IPS-20b (cell line): ENCODE data around the gene SLAMF9.

Experiments
- H3K27ac ChIP-seq: one replicate; pipeline ENCODE4 v1.5.1; 2013; ENCODE audit warnings: low read length
- H3K27me3 ChIP-seq: 2 replicates; pipeline ENCODE4 v1.6.1; 2013; ENCODE audit warnings: mild to moderate bottlenecking, low read length, inconsistent platforms; ENCODE audit not compliant: insufficient read depth
- H3K36me3 ChIP-seq: 2 replicates; pipeline ENCODE4 v1.6.1; 2013; ENCODE audit warnings: low read depth, mild to moderate bottlenecking, inconsistent platforms, low read length, moderate library complexity; ENCODE audit not compliant: insufficient read depth
- H3K4me1 ChIP-seq: 2 replicates; pipeline ENCODE4 v1.6.1; 2013; ENCODE audit warnings: mild to moderate bottlenecking, control low read depth, inconsistent platforms, low read length, moderate library complexity; ENCODE audit not compliant: insufficient read depth
- H3K4me3 ChIP-seq: 2 replicates; pipeline ENCODE4 v1.5.1; 2013; ENCODE audit warnings: mild to moderate bottlenecking, low read length, inconsistent platforms
- H3K9ac ChIP-seq: 2 replicates; pipeline ENCODE4 v1.6.1; 2013; ENCODE audit warnings: low read depth, mild to moderate bottlenecking, inconsistent platforms, low read length, moderate library complexity
- H3K9me3 ChIP-seq: 2 replicates; pipeline ENCODE4 v1.6.1; 2013; ENCODE audit warnings: mild to moderate bottlenecking, low read depth, low read length, inconsistent platforms; ENCODE audit not compliant: insufficient read depth

Gene SLAMF9

DNA sequence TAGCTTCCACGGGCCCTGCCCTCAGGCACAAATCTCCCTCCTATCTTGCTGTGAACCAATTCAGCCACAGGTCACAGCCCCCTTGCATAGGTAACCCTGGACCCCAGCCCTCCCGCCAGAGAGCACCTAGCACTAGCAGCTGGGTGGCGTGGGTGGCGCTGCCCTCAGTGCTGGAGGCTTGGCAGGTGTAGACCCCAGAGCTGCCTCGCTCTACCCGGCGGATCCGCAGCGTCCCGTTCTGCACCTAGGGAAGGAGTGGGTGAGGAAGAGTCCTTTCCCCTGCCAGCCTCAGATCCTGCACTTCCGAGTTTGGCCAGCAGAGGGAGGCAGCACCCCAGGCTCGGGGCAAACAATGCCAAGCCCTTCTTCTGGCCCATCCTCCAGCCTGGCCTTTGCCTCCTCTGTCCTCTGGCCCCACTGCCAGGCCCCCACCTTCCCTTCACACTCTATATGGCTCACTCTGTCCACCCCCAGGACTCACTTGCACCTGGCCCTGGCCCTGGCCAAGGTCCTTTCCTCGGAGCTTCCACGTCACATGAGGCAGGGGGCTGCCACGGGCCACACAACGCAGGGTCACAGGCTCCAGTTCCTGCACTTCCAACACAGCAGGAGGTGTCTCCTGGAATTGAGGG is 17.6 kb downstream of the SLAMF9 start:
- Histone ChIP-seq H3K27ac (peak overlapping the region; percentile 72), H3K36me3 (peaks cover 63% of the 10 kb centered on the region), H3K4me1 (peaks cover 13% of the 10 kb centered on the region; the same call in 1 of the 2 replicates), H3K9ac (peak overlapping the region; percentile 20; the same call in 1 of the 2 replicates), H3K4me3 (no peak overlapping the region), H3K9me3 (no peaks in the 10 kb centered on the region), H3K27me3 (no peaks in the 10 kb centered on the region)

DNA sequence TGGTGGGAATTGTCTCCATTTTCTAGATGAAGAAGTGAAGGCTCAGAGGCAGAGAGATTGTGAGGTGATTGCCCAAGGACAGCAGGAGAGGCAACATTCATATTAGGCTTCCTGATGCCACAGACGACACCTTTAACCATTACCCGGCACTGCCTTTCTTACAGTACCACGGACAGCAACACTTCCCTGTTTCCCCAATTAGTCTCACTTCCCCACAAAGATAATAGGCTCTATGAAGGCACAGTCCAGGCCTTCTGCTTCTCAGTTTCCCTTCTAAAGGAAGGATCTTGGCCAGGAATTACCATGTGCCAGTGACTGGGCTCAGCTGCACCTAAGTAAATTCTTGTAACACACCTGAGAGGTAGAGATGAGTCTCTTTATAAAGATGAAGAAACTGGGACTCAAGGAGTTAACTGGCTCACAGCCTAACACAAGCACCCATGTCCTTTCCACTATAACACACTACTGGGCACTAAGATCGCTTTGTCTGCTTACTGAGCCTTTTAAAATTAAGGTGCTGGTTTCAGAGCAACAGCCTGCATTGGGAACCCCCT is 18.2 kb downstream of the SLAMF9 start:
- no peak overlapping the region for H3K9ac ChIP-seq
- H3K9me3 ChIP-seq = no peaks in the 10 kb centered on the region
- H3K27me3 ChIP-seq = no peaks in the 10 kb centered on the region
- H3K4me3 ChIP-seq = no peak overlapping the region
- peaks cover 68% of the 10 kb centered on the region for H3K36me3 ChIP-seq
- H3K4me1 ChIP-seq = peaks cover 13% of the 10 kb centered on the region; the same call in 1 of the 2 replicates
- no peak overlapping the region for H3K27ac ChIP-seq

DNA sequence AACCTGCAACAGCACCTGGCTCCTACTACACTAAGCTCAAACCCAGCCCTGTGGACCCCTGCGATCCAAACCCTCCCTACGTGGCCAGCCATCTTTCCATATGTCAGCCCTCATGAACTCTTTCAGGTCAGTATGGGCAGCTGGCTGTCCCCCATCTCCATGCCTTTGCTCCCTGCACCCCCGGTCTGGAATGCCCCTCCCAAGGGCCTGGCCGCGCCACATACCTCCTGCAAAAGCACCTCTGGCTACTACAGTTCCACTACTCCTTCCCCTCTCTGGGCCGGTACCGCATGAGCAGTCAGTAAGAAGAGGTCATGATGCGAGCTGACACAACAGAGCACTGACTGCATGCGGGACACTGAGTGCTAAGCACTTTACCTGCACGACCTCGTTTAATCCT is 18.7 kb downstream of the SLAMF9 start:
- no peaks in the 10 kb centered on the region for H3K9me3 ChIP-seq
- no peaks in the 10 kb centered on the region for H3K27me3 ChIP-seq
- no peak overlapping the region for H3K9ac ChIP-seq
- H3K36me3 ChIP-seq = peaks cover 67% of the 10 kb centered on the region
- no peak overlapping the region for H3K27ac ChIP-seq
- peaks cover 13% of the 10 kb centered on the region; the same call in 1 of the 2 replicates for H3K4me1 ChIP-seq
- H3K4me3 ChIP-seq = no peak overlapping the region

DNA sequence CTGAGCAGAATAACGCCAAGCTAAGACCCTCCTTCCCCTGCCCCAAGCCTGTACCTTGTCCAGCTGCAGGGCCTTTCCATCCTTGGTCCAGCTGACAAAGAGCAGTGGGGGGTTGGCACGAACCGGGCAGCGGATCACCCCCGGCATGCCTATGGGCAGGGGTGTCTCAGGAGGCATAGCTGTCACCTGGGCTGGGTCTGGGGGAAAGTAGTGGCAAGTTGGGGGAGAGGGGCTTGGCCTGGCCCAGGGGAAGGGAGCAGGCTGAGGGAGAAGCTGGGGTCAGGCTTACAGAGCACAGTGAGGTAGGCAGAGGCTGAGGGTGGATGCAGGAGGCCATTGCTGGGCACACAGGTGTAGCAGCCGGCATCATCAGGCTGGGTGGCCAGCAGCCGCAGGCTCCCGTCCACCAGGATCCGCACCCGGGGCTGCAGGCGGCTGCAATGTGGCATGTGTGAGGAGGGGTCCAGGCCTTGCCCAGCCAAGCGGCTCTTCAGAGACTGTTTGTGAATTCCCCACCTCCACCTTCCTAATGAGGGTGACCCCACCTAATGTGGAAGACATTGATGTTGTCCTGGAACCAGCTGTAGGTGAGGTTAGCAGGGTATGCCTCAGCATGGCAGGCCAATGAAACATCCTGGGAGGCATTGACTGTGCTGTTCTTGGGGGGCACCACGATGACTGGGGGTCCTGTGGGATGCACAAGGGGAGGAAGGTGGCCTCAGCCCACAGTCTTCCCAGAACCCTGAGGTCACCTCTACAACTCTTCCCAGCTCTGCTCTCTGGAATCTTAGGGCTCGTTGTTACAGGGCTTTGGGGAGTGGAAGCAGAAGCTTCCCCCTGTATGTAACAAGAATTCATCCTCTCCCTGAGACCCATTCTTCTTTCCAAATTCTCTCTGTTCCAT is 19.6 kb downstream of the SLAMF9 start:
- no peak overlapping the region for H3K4me3 ChIP-seq
- no peak overlapping the region for H3K27ac ChIP-seq
- peaks cover 13% of the 10 kb centered on the region; the same call in 1 of the 2 replicates for H3K4me1 ChIP-seq
- H3K27me3 ChIP-seq = no peaks in the 10 kb centered on the region
- H3K36me3 ChIP-seq = peaks cover 66% of the 10 kb centered on the region
- no peaks in the 10 kb centered on the region for H3K9me3 ChIP-seq
- no peak overlapping the region for H3K9ac ChIP-seq

DNA sequence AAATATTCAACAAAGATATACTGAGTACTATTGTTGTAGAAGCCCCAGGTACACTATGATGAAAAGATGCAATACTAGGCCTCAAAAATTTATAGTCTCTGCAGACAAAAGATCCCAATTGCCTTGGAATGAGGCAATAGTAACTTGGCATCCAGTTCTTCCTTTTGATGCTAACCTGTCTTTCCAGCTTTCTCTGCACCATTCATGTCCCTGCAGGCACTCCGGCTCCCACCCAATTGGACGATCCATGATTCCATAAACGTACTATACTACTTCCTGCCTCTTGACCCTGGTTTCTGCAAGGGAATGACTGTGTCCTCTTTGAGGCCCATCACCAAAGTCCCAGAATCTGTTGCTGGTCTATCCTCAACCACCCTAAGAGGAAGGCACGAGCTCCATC is 20.7 kb downstream of the SLAMF9 start:
- Histone ChIP-seq H3K27ac (no peak overlapping the region), H3K9ac (no peak overlapping the region)

DNA sequence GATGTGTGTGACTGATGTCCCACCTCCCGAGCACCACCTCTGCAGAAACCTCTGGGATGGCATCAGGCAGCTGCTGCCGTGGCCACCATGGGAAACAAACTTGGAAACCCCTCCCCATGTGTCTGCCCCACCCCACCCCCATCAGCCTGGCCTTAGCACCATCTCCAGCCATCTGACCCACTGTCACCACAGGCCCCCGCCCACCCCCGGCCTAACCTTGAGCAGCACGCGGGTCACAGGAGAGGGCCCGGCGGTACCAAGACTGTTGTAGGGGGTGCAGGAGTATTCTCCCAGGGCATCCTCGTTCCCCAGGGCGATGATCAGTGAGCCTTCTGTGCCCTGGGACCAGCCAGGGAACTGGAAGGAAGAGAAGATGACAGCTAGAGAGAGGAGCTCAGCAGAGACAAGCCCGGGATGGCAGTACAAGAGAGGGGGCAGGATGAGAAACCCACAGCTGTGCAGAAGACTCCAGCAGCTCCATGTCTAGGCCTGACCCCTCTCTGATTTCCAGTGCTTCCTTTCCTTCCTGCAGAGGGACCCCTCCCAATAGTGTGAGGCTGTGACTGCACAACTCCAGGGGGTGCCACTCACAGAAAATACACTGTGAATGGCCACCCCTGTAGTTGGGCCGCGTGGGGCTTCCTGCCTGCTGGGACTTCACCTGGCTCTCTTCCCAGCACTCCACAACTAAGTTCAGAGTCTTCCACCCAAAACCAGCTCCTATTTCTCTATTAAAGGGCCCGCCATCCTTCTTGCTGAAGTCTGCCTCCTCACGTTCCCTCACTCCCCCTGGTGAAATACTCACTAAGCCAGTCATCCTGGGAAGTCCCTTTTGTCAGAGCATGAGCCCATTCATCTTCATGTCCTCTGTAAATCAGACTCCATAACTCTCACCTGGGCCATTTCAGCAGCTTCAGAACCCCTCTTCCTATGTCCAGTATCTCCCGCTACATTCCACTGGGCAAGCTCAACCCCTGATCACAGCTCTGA is 21.4 kb downstream of the SLAMF9 start:
- H3K27ac ChIP-seq = no peak overlapping the region
- H3K4me3 ChIP-seq = no peak overlapping the region
- no peaks in the 10 kb centered on the region for H3K27me3 ChIP-seq
- peaks cover 73% of the 10 kb centered on the region for H3K36me3 ChIP-seq
- peaks cover 11% of the 10 kb centered on the region; the same call in 1 of the 2 replicates for H3K4me1 ChIP-seq
- H3K9me3 ChIP-seq = no peaks in the 10 kb centered on the region
- no peak overlapping the region for H3K9ac ChIP-seq

More for the DNA sequence above, 20.7 kb downstream of the SLAMF9 start:
- Histone ChIP-seq H3K27me3 (no peaks in the 10 kb centered on the region), H3K36me3 (peaks cover 66% of the 10 kb centered on the region), H3K9me3 (no peaks in the 10 kb centered on the region), H3K4me3 (no peak overlapping the region), H3K4me1 (peaks cover 13% of the 10 kb centered on the region; the same call in 1 of the 2 replicates)

DNA sequence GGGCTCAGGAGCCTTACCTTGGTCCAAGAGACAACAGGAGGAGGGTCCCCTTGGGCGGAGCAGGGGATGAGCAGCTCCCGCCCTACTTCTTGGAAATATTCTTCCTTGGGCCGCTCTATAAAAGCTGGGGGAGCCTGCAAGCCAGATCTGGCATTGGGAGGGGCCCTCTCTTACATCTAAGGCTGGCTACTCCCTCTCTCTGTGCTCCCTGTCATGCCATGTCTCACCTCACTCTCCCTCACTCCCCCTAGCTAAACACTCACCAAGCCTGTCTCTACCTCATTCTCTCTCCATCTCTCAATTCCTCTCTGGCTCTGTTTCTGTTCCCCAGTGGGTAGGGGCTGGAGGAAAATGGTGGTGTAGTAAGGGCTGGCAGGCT is 22.3 kb downstream of the SLAMF9 start:
- no peaks in the 10 kb centered on the region for H3K27me3 ChIP-seq
- no peaks in the 10 kb centered on the region for H3K9me3 ChIP-seq
- H3K4me3 ChIP-seq = no peak overlapping the region
- peaks cover 81% of the 10 kb centered on the region for H3K36me3 ChIP-seq
- no peak overlapping the region for H3K9ac ChIP-seq
- no peak overlapping the region for H3K27ac ChIP-seq
- H3K4me1 ChIP-seq = peaks cover 3% of the 10 kb centered on the region; the same call in 1 of the 2 replicates

DNA sequence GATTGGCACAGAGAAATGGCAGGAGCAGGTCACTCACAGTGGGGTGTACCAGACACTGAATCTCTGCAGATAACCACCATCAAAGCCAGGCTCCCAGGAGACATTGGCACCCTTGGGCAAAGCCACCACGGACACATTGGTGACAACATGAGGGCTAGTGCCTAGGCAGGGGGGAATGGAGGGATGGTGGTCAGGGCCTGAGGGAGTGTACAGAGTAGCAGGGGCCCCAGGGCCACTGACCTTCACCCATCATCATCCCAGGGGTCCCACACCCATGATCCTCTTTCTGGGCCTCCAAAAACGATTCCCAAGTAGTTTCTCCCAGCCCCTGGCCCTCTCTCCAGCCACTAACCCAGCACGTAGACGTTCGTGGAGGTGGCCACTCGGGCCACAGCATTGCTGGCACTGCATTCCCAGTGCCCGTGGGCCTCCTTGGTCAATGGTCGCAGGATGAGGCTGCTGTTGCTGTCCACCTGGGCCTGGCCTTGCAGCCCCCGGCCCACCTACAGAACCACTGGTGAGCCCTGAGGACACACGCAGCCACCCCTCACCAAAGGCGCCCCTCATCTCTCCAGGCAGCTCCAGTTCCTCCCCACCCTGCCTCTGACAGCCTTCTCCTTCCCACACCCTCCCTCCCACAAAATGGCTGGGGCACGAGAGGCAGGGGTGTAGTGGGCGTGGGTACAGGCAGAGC is 22.8 kb downstream of the SLAMF9 start:
- H3K27ac ChIP-seq = no peak overlapping the region
- no peaks in the 10 kb centered on the region for H3K4me1 ChIP-seq
- peaks cover 83% of the 10 kb centered on the region for H3K36me3 ChIP-seq

DNA sequence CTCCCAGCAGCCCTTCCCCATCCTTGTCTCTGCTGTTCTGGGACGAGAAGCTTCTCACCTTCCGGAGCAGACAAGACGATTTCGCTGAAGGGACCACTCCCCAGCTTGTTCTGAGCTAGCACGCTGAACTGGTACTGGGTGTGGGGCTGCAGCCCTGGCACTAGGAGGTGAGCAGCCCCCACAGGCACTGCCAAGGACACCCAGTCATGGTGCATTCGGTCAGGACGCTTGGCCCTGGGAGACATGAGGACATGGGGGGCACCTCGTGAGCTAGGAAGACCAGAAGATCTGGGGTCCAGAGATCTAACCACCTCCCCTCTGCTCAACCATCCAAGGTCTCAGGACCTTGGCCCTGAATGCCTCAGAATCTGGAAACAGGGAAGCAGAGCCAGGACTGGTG is 23.4 kb downstream of the SLAMF9 start:
- Histone ChIP-seq H3K27me3 (no peaks in the 10 kb centered on the region), H3K9ac (no peak overlapping the region), H3K9me3 (no peaks in the 10 kb centered on the region), H3K36me3 (peaks cover 78% of the 10 kb centered on the region), H3K4me1 (no peaks in the 10 kb centered on the region), H3K27ac (no peak overlapping the region), H3K4me3 (no peak overlapping the region)

More for the DNA sequence above, 22.8 kb downstream of the SLAMF9 start:
- no peak overlapping the region for H3K4me3 ChIP-seq
- no peak overlapping the region for H3K9ac ChIP-seq
- H3K27me3 ChIP-seq = no peaks in the 10 kb centered on the region
- no peaks in the 10 kb centered on the region for H3K9me3 ChIP-seq

DNA sequence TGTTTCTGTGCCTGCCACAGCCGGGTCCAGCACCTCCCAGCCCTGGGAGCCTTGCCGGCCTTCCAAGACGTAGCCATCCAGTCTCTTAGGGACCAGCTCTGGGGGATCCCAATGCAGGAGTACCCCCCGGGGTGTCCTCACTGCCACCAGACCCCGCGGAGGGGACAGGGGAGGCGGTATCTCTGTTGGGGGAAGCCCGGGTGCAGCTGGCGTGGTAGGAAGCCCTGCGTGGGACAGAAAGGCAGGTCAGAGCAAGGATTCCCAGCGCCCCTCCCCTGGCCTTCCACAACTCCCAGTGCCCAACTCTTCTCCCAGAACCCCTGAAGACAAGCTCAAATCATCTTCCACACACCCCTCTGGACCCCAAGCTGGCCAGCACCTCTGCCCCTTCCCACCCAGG is 23.8 kb downstream of the SLAMF9 start:
- no peaks in the 10 kb centered on the region; the same call in 1 of the 2 replicates for H3K27me3 ChIP-seq
- H3K27ac ChIP-seq = no peak overlapping the region
- H3K4me1 ChIP-seq = no peaks in the 10 kb centered on the region
- no peak overlapping the region for H3K4me3 ChIP-seq
- no peak overlapping the region for H3K9ac ChIP-seq
- H3K36me3 ChIP-seq = peaks cover 74% of the 10 kb centered on the region
- H3K9me3 ChIP-seq = no peaks in the 10 kb centered on the region
